Neural cell (in vitro differentiated cells): ENCODE measurements around the gene TDRD3.

Experiments
- EP300 ChIP-seq: fragments of 450-650 bp; conservative IDR thresholded peaks from 2 replicates; pipeline ENCODE4 v1.6.1; 2014; ENCODE audit warnings: antibody characterized with exemption, mild to moderate bottlenecking, moderate library complexity; ENCODE audit not compliant: poor library complexity, severe bottlenecking
- EZH2 ChIP-seq: fragments of 200-600, 300-800 bp; shearing (Covaris generic), sonication (generic); IDR thresholded peaks from 2 replicates; pipeline ENCODE4 v1.6.1; 2014; ENCODE audit warnings: antibody characterized with exemption, low read length, borderline replicate concordance, mild to moderate bottlenecking; ENCODE audit not compliant: insufficient read depth, poor library complexity, severe bottlenecking
- POLR2AphosphoS5 ChIP-seq: IDR thresholded peaks from 2 replicates; pipeline ENCODE4 v1.6.1; 2012
- TF ChIP-seq, protein P1 (sequence below): fragments of 450-650 bp; IDR thresholded peaks from 2 replicates; pipeline ENCODE4 v1.5.1; 2014; ENCODE audit warnings: antibody characterized with exemption, mild to moderate bottlenecking, moderate library complexity; ENCODE audit not compliant: poor library complexity, severe bottlenecking

DNA sequence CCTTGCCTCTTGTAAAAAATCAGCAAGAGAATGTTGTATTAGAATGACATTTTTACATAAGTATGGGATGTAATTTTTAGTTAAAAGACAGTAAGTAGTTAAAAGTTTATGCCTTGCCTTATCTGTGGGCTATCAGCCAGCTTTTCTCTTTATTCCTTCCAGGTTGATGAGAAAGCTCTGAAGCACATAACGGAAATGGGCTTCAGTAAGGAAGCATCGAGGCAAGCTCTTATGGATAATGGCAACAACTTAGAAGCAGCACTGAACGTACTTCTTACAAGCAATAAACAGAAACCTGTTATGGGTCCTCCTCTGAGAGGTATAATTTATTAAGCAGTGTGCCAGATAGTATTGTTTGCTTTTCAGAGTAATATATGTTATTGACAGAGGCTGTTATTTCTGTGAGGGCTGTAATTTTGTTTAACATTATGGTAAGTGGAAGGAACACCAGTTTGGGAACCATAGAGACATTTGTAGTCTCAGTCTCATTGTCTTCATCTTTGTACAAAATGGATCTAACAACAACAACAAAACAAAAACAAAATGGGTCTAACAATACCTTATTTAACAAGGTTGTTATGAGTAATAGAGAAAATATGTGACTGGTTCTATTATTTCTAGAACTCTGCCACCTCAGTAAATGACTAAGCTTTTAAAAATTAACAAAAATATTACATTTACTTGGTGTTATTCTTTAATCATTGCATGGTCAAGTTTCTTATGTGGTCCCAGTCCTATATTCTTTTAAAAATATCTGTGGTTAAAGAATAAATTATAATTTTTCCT lies 112.8 kb downstream of the TDRD3 start:
- TF ChIP-seq, protein P1, sequence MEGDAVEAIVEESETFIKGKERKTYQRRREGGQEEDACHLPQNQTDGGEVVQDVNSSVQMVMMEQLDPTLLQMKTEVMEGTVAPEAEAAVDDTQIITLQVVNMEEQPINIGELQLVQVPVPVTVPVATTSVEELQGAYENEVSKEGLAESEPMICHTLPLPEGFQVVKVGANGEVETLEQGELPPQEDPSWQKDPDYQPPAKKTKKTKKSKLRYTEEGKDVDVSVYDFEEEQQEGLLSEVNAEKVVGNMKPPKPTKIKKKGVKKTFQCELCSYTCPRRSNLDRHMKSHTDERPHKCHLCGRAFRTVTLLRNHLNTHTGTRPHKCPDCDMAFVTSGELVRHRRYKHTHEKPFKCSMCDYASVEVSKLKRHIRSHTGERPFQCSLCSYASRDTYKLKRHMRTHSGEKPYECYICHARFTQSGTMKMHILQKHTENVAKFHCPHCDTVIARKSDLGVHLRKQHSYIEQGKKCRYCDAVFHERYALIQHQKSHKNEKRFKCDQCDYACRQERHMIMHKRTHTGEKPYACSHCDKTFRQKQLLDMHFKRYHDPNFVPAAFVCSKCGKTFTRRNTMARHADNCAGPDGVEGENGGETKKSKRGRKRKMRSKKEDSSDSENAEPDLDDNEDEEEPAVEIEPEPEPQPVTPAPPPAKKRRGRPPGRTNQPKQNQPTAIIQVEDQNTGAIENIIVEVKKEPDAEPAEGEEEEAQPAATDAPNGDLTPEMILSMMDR: no peak
- TF ChIP-seq EP300 (no peak), POLR2AphosphoS5 (no peak), EZH2 (no peak)
